NCI-H2196 (cell line): ENCODE results near the gene STRIP2.
"Not testable (repeated sequence)": the region's sequence is repeated elsewhere in the genome, so short reads cannot be mapped to it uniquely, and the experiment has no call there.

ENCODE experiments used
- DNase-seq: peaks from one replicate; lab custom pipeline; 2025; ENCODE audit not compliant: unreplicated experiment; lab: John Stamatoyannopoulos, UW

STRIP2 gene

DNA sequence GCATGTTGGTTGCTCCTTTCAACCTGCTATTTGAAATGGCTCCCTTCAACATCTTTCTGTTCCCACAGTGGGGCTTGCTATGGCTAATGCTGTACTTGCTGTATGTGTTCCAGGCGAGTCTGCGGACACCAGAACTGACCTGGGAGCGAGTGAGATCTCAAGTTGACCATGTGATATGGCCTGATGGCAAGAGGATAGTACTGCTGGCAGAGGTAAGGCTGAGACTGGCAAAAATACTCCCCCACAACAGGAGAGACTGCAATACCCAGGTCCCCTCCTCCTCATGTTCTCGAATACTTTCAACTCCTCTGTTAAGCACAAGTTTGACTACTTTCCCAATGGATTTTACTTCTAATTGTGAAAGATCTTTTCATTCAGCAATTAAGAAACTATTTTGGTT, 11.5 kb upstream of the STRIP2 start:
- no peak for DNase-seq

DNA sequence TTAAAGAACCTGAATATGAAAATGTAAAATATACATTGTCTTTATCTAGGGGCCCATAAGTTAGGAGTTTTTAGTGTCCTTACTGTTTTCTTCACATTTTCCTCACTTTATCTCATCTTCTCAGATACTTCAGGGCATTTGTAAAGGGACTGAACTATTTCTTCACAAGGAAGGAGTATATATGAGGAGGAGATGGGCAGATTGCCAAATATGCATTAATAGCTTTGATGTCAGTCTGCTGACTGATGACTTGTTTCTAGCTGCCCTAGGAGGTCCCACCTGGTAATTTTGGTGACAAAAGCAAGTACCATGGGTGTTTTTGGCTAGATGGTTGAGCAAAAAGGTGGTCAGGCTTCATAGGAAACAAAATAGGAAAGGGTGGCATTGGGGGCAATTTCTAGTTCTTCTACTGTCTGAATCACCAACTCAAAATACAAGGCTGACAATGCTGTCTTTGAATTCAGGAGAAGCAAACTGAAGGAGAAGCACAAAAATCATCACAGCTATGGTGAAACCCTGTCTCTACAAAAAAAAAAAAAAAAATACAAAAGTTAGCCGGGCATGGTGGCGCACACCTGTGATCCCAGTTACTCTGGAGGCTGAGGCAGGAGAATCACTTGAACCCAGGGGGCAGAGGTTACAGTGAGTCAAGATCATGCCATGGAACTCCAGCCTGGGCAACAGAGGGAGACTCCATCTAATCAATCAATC, 10.4 kb upstream of the STRIP2 start:
- no peak for DNase-seq

GRCh38 chr7:129426482-129426881, 7.8 kb upstream of the STRIP2 start:
- DNase-seq = no peak

GRCh38 chr7:129427526-129428045, 6.6 kb upstream of the STRIP2 start:
- no peak for DNase-seq

DNA sequence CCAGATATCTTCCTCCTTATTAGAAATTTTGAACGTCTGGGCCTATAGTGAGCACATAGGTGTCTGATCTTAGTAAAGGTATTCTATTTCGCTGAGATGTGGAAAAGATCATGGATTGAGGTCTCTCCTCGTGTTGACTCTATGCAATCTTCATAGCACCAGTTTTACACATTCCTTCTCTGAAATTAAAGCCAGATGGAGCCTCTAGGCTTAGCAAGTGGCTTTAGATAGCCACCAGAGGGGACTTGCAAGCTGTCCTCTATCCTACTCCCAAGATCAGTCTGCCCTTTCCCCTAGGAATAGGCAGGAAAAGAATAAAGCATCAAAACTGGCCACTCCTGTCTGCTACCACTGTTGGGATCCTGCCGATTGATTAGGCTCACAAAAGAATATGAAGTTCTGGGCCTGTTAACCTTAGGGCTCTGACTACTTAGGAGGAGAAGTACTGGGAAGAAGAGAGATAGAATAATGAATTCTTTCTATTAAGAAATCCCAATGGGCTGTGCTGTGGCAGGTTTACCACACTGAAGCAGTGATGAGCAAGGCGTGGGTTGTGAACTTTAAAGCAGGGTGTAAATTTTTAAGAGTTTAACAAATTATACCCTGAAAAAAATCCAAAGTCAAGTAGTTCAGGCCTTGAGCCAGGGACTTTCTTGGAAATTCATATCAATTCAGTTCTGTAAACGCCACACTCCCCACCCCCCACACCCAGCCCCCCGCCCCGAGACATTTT, 2.2 kb upstream of the STRIP2 start:
- no peak for DNase-seq

DNA sequence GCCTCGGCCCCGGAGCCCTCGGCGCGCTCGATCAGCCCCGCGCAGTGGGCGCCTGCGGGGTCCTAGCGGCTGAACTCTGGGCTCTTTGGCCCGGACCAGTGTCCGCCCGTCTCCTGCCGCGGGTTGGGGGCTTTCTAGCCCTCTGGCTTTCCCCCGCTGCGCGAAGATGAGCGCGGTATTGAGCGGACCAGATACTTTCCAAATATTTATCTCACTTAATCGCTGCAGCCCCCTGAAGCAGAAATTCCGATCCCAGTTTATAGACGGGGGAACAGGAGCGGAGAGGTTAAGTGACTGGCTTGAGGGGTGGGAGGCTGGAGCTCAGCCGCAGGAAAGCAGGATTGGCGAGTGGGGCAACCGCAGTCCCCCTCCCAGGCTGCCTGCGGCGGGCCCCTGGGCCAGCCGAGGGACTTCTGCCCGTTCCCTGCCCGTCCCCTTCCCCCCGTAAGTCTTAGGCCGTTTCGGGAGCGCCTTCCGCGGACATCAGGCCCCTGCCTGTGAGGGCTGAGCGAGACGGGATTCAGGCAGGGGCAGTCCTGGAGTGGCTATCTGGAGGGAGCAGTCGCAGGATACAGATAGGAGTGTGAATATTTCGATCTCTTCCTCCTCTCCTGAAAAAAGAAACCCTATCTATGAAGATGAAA, 565 bp downstream of the STRIP2 start:
- no peak for DNase-seq

DNA sequence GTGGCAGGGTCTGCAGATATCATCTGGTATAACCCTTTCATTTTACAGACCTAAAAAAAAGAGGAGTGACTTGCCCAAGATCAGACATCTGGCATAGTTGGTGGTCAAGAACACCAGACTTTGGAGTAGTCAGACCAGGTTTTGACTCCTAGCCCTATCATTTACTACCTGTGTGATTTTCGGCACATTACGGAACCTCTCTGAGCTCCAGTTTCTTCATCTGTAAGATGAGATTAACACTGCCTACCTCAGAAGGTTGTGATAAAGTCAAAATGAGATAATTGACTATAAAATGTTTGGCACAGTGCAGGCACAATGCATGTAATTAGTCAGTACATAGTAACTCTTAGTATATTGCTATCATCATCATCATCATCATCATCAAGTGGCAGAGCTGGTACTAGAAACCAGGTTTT, 1.2 kb downstream of the STRIP2 start:
- DNase-seq = no peak

- peak; percentile 15 for DNase-seq
These were observed 2.2 kb downstream of the STRIP2 start for GRCh38 chr7:129436335-129436923.

GRCh38 chr7:129437190-129437589, 3.0 kb downstream of the STRIP2 start:
- DNase-seq = no peak

- no peak for DNase-seq
These were observed 4.1 kb downstream of the STRIP2 start for GRCh38 chr7:129438281-129438838.

GRCh38 chr7:129438839-129439651, 4.8 kb downstream of the STRIP2 start:
- no peak for DNase-seq

GRCh38 chr7:129439963-129440625, 5.9 kb downstream of the STRIP2 start:
- no peak for DNase-seq

- DNase-seq = no peak
These were observed 9.4 kb downstream of the STRIP2 start for GRCh38 chr7:129443612-129444011.

DNA sequence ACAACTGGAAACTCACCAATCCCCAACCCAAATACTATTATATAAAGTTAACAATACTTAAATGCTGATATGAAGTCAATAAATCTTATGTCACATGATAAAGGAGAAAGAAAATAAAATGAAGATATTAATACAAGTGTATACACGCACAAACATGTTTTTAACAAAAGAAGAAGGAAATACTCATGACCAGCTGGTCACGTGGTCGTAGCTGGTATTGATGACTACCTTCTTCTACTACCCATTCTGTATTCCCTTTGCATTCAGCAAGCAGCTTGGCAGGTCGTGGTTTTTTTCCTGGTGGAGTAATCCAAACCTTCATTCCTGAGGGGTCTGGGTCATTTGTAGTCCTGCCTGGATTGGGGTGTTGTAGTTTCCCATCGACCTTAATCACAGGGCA, 10.5 kb downstream of the STRIP2 start:
- DNase-seq = not testable (repeated sequence)

DNA sequence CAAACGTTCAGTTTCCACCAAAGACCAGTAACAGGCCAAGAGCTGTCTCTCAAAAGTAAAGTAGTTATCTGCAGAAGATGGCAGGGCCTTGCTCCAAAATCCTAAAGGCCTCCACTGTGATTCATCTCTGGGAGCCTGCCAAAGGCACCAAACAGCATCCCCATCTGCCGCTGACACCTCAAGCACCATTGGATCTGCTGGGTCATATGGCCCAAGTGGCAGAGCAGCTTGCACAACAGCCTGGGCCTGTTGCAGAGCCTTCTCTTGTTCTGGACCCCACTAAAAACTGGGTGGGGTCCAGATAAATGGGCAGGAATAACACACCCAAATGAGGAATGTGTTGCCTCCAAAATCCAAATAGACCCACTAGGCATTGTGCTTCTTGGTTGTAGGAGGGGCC, 12.7 kb downstream of the STRIP2 start:
- DNase-seq = not testable (repeated sequence)

DNA sequence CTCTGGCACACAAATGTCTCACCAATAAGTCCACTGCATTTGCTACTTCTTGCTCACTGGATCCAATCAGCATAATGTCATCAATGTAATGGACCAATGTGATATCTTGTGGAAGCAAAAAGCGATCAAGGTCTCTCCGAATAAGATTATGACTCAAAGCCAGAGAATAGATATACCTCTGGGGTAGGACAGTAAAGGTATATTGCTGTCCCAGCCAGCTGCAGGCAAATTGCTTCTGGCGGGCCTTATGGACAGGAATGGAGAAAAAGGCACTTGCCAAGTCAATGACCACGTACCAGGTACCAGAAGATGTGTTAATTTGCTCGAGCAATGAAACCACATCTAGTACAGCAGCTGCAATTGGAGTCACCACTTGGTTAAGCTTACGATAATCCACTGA, 13.2 kb downstream of the STRIP2 start:
- not testable (repeated sequence) for DNase-seq

GRCh38 chr7:129448608-129449007, 14.4 kb downstream of the STRIP2 start:
- not testable (repeated sequence) for DNase-seq

- no peak for DNase-seq
These were observed 16.1 kb downstream of the STRIP2 start for GRCh38 chr7:129450295-129450694.

DNA sequence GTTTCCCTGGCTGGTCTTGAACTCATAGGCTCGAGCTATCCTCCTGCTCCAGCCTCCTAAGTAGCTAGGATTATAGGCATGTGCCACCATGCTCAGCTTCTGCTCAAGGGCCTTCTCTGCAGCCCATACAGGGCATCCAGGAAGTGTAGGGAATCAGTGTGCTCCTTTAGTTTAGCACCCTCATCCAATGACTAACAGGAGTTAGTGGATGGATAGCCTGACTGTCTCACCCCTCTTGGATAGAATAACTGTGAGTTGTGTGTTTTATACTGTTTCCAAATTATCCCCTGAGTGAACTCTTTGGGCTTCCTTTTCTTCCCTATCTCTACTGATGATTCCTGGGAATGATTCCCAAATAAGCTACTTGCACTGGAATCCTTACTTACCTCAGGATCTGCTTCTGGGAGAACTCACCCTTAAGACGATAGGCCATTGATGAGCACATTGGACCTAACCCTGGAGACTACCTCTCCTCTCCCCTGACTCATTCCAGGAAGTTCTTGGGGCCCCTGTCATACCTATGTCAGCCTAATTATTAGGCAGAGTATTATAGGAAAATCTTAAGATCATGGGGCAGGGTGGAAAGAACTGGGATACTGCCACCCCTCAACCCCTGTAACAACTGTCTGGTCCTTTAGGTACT, 18.5 kb downstream of the STRIP2 start:
- DNase-seq = no peak
